AG08396 (cell line): Measurements from ENCODE around the gene TEK.
"Not testable (repeated sequence)": the region's sequence is repeated elsewhere in the genome, so short reads cannot be mapped to it uniquely, and the experiment has no call there.

ENCODE experiments used
- DNase-seq: peaks from one replicate; pipeline ENCODE4 v3.0.0; 2012; ENCODE audit warnings: low spot score, mixed read lengths

The TEK gene

GRCh38 chr9:27227192-27227591 is 118.2 kb downstream of the TEK start:
- DNase-seq, result peak; percentile 26

- DNase-seq, result not testable (repeated sequence)
Measured at GRCh38 chr9:27239648-27240047, 130.6 kb downstream of the TEK start.

DNA sequence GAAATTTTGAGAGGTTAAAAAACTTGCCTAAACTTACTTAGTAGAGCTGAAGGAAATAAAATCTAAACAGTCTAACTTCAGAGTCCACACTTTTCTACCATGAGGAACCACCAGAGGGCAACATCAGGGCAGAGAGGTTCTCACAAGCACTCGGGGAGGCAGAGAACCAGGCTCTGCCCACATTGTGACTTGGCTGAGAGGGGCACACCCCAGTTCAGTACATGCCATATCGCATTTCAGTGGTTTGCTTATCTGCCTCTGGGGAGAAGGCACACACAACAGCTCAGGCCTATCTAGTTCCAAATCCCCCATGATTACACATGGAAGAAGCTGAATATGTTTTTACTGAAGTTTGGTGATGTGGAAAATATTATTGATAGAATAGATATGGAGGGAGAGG is 138.7 kb downstream of the TEK start:
- DNase-seq, result peak; percentile 59

DNA sequence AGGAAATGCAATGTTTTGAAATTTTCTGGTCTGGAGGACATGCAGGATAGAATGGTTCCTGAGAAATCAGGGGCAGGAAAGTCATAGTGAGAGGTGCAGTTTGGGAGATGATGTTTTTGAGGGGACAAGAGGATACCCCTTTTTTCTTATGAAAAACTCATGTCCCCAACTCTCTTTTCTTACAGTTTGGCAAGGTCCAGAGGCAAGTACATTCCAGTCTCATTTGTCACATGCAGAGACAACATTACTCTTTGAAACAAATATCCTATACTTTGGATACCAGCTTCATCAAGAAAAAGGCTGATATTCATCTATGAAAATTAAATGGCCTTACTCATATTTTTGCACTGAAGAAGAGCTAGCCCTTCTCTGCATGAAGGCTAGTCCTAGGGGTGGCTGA is 139.7 kb downstream of the TEK start:
- DNase-seq, result no peak

- DNase-seq, result no peak
Measured at GRCh38 chr9:27258662-27259061, 149.6 kb downstream of the TEK start.

- no peak for DNase-seq
Measured at GRCh38 chr9:27260789-27261516, 151.9 kb downstream of the TEK start.

DNA sequence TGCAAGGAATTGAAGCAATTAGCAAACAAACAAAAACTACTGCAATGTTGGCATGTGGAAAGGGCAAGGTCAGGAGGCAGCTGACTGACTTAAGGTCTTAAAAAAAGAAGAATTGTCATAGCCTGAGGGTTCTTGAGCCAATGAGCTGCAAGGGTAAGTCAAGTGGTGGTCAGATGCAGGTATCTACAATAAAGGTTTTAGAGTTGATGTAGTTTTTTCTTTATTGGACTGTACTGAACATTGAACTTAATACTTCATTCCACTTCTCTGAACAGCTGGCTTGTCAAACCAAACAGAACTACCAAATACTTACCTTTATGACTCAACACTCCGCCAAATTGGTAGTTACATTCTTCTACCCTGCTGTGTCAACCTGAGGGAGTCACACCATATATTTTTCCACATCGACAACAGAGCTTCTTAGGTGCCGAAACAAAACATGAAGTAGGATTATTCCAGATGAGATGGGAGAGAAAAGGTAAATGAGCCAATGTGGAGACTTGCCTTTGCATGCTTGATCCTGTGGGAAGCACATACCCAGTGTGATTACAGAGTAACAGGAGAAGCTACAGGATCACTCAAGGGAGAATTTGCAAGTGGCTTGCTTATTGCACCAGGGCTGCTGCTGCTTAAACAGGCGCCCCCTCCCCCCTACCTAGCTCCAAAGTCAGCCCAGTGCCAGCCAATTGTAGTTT is 152.6 kb downstream of the TEK start:
- no peak for DNase-seq

DNA sequence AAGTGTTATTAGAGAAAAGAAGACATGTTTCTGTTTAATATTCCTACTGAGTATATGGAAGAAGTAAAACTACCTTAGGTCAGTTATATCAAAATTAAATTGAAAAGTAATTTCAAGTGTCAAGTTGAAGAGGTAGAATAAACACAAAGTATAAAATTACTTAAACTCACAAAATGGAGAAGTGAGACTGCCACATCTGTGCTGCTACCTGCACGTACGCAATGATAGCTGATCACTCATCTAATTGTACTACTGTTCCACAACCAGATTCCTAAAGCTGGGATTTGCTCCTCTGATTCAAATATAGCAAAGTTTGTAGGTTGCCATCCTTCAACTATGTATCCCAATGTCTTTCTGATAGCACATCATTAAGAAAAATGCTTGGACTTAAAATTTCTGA is 163.1 kb downstream of the TEK start:
- DNase-seq, result no peak

DNA sequence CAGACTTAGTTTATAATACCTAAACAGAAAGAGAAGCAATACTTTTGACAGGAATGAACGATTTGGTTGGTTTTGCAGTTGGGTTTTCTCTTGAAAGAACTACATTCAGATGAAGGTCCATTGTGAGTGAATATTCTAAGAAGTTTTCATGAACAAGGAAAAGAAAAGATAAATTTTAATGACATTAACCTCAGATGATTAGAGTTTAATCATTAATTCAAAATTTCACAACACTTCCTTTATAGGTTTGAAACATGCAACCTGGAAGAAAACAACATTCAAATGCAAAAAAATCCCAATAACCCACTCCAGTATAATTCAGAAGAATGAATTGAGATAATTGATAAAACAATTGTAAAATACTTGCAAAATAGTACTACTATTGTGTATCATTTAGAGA is 164.2 kb downstream of the TEK start:
- no peak for DNase-seq

- peak; percentile 47 for DNase-seq
Measured at GRCh38 chr9:27276193-27277030, 167.4 kb downstream of the TEK start.

GRCh38 chr9:27278374-27278773 is 169.3 kb downstream of the TEK start:
- no peak for DNase-seq

DNA sequence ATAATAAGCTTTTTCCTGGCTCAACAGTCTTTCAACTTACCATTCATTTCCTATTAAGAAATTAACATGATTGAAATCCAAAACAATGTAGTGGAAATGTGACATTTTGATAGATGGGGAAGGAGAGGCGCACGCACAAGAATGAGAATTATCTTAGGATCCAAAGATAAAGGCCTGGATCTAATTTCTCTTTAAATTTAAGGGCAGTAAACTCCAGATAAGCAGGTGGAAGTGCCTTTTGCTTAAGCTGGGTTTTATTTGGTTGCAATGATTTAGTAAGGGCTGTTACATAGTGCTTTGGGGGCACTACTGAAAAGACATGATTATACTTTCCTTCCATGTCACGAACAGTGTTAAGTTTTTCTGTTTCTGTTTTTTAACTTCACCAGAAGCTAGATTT is 170.6 kb downstream of the TEK start:
- no peak for DNase-seq
